PC-3 (cell line): ENCODE data around the gene THEMIS. TPM values are rescaled to one million over a fixed set of nuclear protein-coding genes. Genes with fewer than 3 reads are reported as not detected.

Experiments used
- ATAC-seq: fragments of 200-7000 bp; cut with Tn5 transposase; 2 replicates; pipeline ENCODE4 v1.9.1; 2020; ENCODE audit warnings: mild to moderate bottlenecking, moderate library complexity
- BruUV-seq: library from RNA; stranded (reverse); fragments of 400-500 nt; replicated peaks from 2 replicates; lab custom pipeline; 2021; lab: Mats Ljungman, UMichigan
- CTCF ChIA-PET: fragments of 300-600 bp; sonication (Branson Sonifier 250); formaldehyde crosslinking; loops from one replicate; lab custom pipeline; 2022; ENCODE audit warnings: antibody characterized with exemption; lab: Charles Lee
- POLR2A ChIA-PET: fragments of 300-600 bp; sonication (Branson Sonifier 250); formaldehyde crosslinking; loops from one replicate; lab custom pipeline; 2022; ENCODE audit warnings: antibody characterized with exemption; ENCODE audit not compliant: unreplicated experiment; lab: Charles Lee
- DNase-seq: peaks from one replicate; pipeline ENCODE4 v3.0.0-alpha.2; 2015
- H2AFZ ChIP-seq: fragments of 300-600 bp; sonication (generic); 2 replicates; pipeline ENCODE4 v1.6.0; 2016; ENCODE audit warnings: antibody characterized with exemption, low read length
- H3F3A ChIP-seq: fragments of 300-600 bp; sonication (generic); one replicate; pipeline ENCODE4 v1.6.0; 2017; ENCODE audit warnings: antibody characterized with exemption, low read length, control low read depth, mild to moderate bottlenecking; ENCODE audit not compliant: unreplicated experiment
- H3K27ac ChIP-seq: fragments of 300-600 bp; sonication (generic); 2 replicates; pipeline ENCODE4 v1.5.1; 2016; ENCODE audit warnings: mild to moderate bottlenecking, low read length
- H3K27me3 ChIP-seq: fragments of 300-600 bp; sonication (generic); 2 replicates; pipeline ENCODE4 v1.6.1; 2016; ENCODE audit warnings: low read length, mixed read lengths
- H3K36me3 ChIP-seq: fragments of 300-600 bp; sonication (generic); 2 replicates; pipeline ENCODE4 v1.6.1; 2016; ENCODE audit warnings: low read depth, mixed run types, low read length, mixed read lengths
- H3K4me1 ChIP-seq: fragments of 300-600 bp; sonication (generic); 2 replicates; pipeline ENCODE4 v1.5.1; 2016; ENCODE audit warnings: low read length; ENCODE audit not compliant: insufficient read depth
- H3K4me2 ChIP-seq: fragments of 300-600 bp; sonication (generic); 2 replicates; pipeline ENCODE4 v1.6.0; 2016; ENCODE audit warnings: low read length
- H3K4me3 ChIP-seq: fragments of 300-600 bp; sonication (generic); 2 replicates; pipeline ENCODE4 v1.5.1; 2016; ENCODE audit warnings: mild to moderate bottlenecking, low read length, mixed read lengths
- H3K79me2 ChIP-seq: fragments of 300-600 bp; sonication (generic); 2 replicates; pipeline ENCODE4 v1.6.1; 2017; ENCODE audit warnings: low read length, mixed read lengths
- H3K9ac ChIP-seq: fragments of 300-600 bp; sonication (generic); 2 replicates; pipeline ENCODE4 v1.6.0; 2016; ENCODE audit warnings: mild to moderate bottlenecking, low read length
- H3K9me2 ChIP-seq: fragments of 300-600 bp; sonication (generic); replicated peaks from 2 replicates; pipeline ENCODE4 v1.6.1; 2016; ENCODE audit warnings: mixed run types, low read length, mixed read lengths
- H3K9me3 ChIP-seq: fragments of 300-600 bp; sonication (generic); 2 replicates; pipeline ENCODE4 v1.6.1; 2016; ENCODE audit warnings: low read length, mixed read lengths
- H4K20me1 ChIP-seq: fragments of 300-600 bp; sonication (generic); 2 replicates; pipeline ENCODE4 v1.6.1; 2016; ENCODE audit warnings: low read length, mixed read lengths
- CTCF ChIP-seq: fragments of 300-600 bp; sonication (generic); conservative IDR thresholded peaks from 2 replicates; pipeline ENCODE4 v1.5.1; 2017; ENCODE audit warnings: antibody characterized with exemption, low read depth, mild to moderate bottlenecking, low read length
- EZH2 ChIP-seq: fragments of 300-600 bp; sonication (generic); IDR thresholded peaks from one replicate; pipeline ENCODE4 v1.6.1; 2017; ENCODE audit warnings: antibody characterized with exemption, mild to moderate bottlenecking, low read length; ENCODE audit not compliant: unreplicated experiment
- EZH2phosphoT487 ChIP-seq: fragments of 300-600 bp; sonication (generic); IDR thresholded peaks from 2 replicates; pipeline ENCODE4 v1.6.1; 2018; ENCODE audit warnings: mild to moderate bottlenecking, antibody characterized with exemption, low read length, borderline replicate concordance
- intact Hi-C: fragments of 100-400 bp; cut with micrococcal nuclease; formaldehyde crosslinking; loops from 2 replicates; pipeline ENCODE4 v1.9.0; 2023
- total RNA-seq: library from RNA; depleted of rRNA; stranded (reverse); fragments of >200 nt; gene quantifications from 2 replicates; pipeline ENCODE4 v1.2.3, GENCODE V29; 2014

Gene THEMIS
- total RNA-seq, 1 experiment from 2014 or later: not detected

GRCh38 chr6:127761084-127761483, 139.8 kb downstream of the THEMIS start:
- no peak for DNase-seq
- TF ChIP-seq CTCF: no peak
- no peak for TF ChIP-seq EZH2phosphoT487
- no peak for TF ChIP-seq EZH2
- ChIA-PET POLR2A (interaction anchor here (0.6 kb wide), 1 partner anchor 154 kb away, joined by 7 read pairs; no protein-coding TSS in a partner anchor), CTCF (no interaction called here)
- Histone ChIP-seq H3K4me1 (no peaks in the 10 kb centered on the region), H3K4me2 (no peak overlapping the region), H3K27ac (no peak overlapping the region), H2AFZ (no peak overlapping the region), H3K9me3 (no peaks in the 10 kb centered on the region), H3K9me2 (no peaks in the 10 kb centered on the region), H3K4me3 (no peak overlapping the region), H3K79me2 (no peaks in the 10 kb centered on the region), H4K20me1 (no peaks in the 10 kb centered on the region), H3K27me3 (no peaks in the 10 kb centered on the region), H3F3A (no peaks in the 10 kb centered on the region), H3K36me3 (no peaks in the 10 kb centered on the region), H3K9ac (no peak overlapping the region)
- ATAC-seq: no peak
- BruUV-seq: no TSS peak
- intact Hi-C loops: no loop called here

- no peak overlapping the region for H2AFZ ChIP-seq
- H3F3A ChIP-seq: no peaks in the 10 kb centered on the region
- H3K9me2 ChIP-seq: no peaks in the 10 kb centered on the region
- ChIA-PET CTCF (no interaction called here), POLR2A (no interaction called here)
- no peak overlapping the region for H3K9ac ChIP-seq
- no peaks in the 10 kb centered on the region for H3K4me1 ChIP-seq
- H3K27ac ChIP-seq: no peak overlapping the region
- no TSS peak for BruUV-seq
- no peak overlapping the region for H3K4me3 ChIP-seq
- H3K4me2 ChIP-seq: no peak overlapping the region
- DNase-seq (no peak), ATAC-seq (no peak)
- no peaks in the 10 kb centered on the region for H3K79me2 ChIP-seq
- H3K36me3 ChIP-seq: no peaks in the 10 kb centered on the region
- no peaks in the 10 kb centered on the region for H3K9me3 ChIP-seq
- H3K27me3 ChIP-seq: no peaks in the 10 kb centered on the region
- no peak for TF ChIP-seq EZH2
- no peak for TF ChIP-seq EZH2phosphoT487
- TF ChIP-seq CTCF: no peak
- intact Hi-C loops: no loop called here
- no peaks in the 10 kb centered on the region for H4K20me1 ChIP-seq
Observed at GRCh38 chr6:127749095-127749494, 151.8 kb downstream of the THEMIS start.

GRCh38 chr6:127748290-127748689, 152.6 kb downstream of the THEMIS start:
- H3K4me2 ChIP-seq: no peak overlapping the region
- no peak for TF ChIP-seq CTCF
- DNase-seq: no peak
- H3F3A ChIP-seq: no peaks in the 10 kb centered on the region
- CTCF ChIA-PET: no interaction called here
- H4K20me1 ChIP-seq: no peaks in the 10 kb centered on the region
- POLR2A ChIA-PET: no interaction called here
- intact Hi-C loops: no loop called here
- H3K9me2 ChIP-seq: no peaks in the 10 kb centered on the region
- H3K4me3 ChIP-seq: no peak overlapping the region
- no peaks in the 10 kb centered on the region for H3K36me3 ChIP-seq
- no peaks in the 10 kb centered on the region for H3K27me3 ChIP-seq
- BruUV-seq: no TSS peak
- H3K4me1 ChIP-seq: no peaks in the 10 kb centered on the region
- H3K9me3 ChIP-seq: no peaks in the 10 kb centered on the region
- H3K9ac ChIP-seq: no peak overlapping the region
- no peaks in the 10 kb centered on the region for H3K79me2 ChIP-seq
- ATAC-seq: no peak
- H2AFZ ChIP-seq: no peak overlapping the region
- no peak overlapping the region for H3K27ac ChIP-seq
